ENCODE results near the gene PEPD. TPM values are rescaled to one million over a fixed set of nuclear protein-coding genes. Genes with fewer than 3 reads are reported as not detected.

The PEPD gene
- total and polyA plus RNA-seq, 2 donors (not counting 3 experiments of a cell fraction or from before 2014, with no cell fraction given) = 73.7 to 126 TPM

GRCh38 chr19:33554821-33555220 lies 33.2 kb upstream of the PEPD start:
- FAIRE-seq = no peak

DNA sequence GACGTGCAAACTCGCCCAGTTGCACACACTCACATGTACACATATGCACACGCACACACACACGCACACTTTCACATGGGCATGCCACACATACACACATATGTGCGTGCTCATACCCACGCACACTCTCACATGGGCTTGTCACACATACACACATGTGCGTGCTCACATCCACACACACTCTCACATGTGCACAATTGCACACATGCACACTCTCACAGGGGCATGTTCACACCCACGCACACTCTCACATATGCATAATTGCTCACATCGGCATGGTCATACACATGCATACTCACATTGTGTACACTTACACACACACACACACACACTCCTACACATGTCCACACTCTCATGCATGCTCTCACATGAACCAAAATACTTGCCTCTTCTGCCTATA lies 32.8 kb upstream of the PEPD start:
- CTCF ChIA-PET = no interaction called here
- no peak overlapping the region for H3K27ac ChIP-seq (ENCODE audit: insufficient read depth, low read depth, low read length)

More at GRCh38 chr19:33554821-33555220, 33.2 kb upstream of the PEPD start:
- Histone ChIP-seq H3K9me3 (replicated peaks; ENCODE audit: control insufficient read depth, insufficient read depth, low read length) (no peaks in the 10 kb centered on the region), H3K36me3 (ENCODE audit: control insufficient read depth in 2 of 2, extremely low read depth in 1 of 2, insufficient read depth in 2 of 2, low read length in 2 of 2) (no peaks in the 10 kb centered on the region), H2AFZ (ENCODE audit: low read depth, low read length) (no peak overlapping the region), H3K4me3 (replicated peaks in 1 of 3; ENCODE audit: insufficient read depth in 1 of 3, low read depth in 1 of 3, low read length in 3 of 3) (no peak overlapping the region), H3K4me2 (ENCODE audit: insufficient read depth, low read length) (no peak overlapping the region), H3K27ac (ENCODE audit: insufficient read depth, low read depth, low read length) (no peak overlapping the region), H4K20me1 (replicated peaks; ENCODE audit: control insufficient read depth, extremely low read depth, insufficient read depth, low read length) (no peaks in the 10 kb centered on the region), H3K4me1 (ENCODE audit: control insufficient read depth, extremely low read depth, insufficient read depth, low read length) (no peaks in the 10 kb centered on the region), H3K79me2 (ENCODE audit: control insufficient read depth, insufficient read depth, low read length) (no peaks in the 10 kb centered on the region), H3K27me3 (ENCODE audit: control insufficient read depth in 2 of 2, insufficient read depth in 2 of 2, low read length in 2 of 2) (no peaks in the 10 kb centered on the region), H3K9me1 (replicated peaks; ENCODE audit: control insufficient read depth, extremely low read depth, insufficient read depth, low read length) (no peaks in the 10 kb centered on the region), H3K9ac (replicated peaks; ENCODE audit: extremely low read depth, insufficient read depth, low read length) (no peak overlapping the region)
- ChIA-PET CTCF (no interaction called here), POLR2A (no interaction called here)
- intact Hi-C loops (cut with micrococcal nuclease) (no loop called here), dilution Hi-C loops (cut with MboI; ENCODE audit: extremely low pct_ligation_motif_present, low sequenced_read_pairs) (no loop called here)
- DNase-seq (ENCODE audit: low read depth, low spot score) = no peak
- BruUV-seq (replicated peaks) = no TSS peak
- TF ChIP-seq FOS (IDR thresholded peaks at IDR 0.05; ENCODE audit: borderline replicate concordance, insufficient read depth, low read length) (no peak), POLR2A (IDR thresholded peaks at IDR 0.05; ENCODE audit: low read depth, low read length) (no peak), MAX (IDR thresholded peaks at IDR 0.05; ENCODE audit: insufficient read depth, insufficient read length) (no peak), MYC (IDR thresholded peaks at IDR 0.05; ENCODE audit: low read depth, low read length) (no peak)
- TF ChIP-seq, protein P1, sequence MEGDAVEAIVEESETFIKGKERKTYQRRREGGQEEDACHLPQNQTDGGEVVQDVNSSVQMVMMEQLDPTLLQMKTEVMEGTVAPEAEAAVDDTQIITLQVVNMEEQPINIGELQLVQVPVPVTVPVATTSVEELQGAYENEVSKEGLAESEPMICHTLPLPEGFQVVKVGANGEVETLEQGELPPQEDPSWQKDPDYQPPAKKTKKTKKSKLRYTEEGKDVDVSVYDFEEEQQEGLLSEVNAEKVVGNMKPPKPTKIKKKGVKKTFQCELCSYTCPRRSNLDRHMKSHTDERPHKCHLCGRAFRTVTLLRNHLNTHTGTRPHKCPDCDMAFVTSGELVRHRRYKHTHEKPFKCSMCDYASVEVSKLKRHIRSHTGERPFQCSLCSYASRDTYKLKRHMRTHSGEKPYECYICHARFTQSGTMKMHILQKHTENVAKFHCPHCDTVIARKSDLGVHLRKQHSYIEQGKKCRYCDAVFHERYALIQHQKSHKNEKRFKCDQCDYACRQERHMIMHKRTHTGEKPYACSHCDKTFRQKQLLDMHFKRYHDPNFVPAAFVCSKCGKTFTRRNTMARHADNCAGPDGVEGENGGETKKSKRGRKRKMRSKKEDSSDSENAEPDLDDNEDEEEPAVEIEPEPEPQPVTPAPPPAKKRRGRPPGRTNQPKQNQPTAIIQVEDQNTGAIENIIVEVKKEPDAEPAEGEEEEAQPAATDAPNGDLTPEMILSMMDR (IDR thresholded peaks at IDR 0.05; ENCODE audit: extremely low read depth in 1 of 2, insufficient read depth in 1 of 2, low read depth in 1 of 2, low read length in 2 of 2) = no peak

More for the DNA sequence above, 32.8 kb upstream of the PEPD start:
- dilution Hi-C loops (cut with MboI; ENCODE audit: extremely low pct_ligation_motif_present, low sequenced_read_pairs) (no loop called here), intact Hi-C loops (cut with micrococcal nuclease) (no loop called here)
- Histone ChIP-seq H2AFZ (ENCODE audit: low read depth, low read length) (no peak overlapping the region), H3K4me2 (ENCODE audit: insufficient read depth, low read length) (no peak overlapping the region), H3K79me2 (ENCODE audit: control insufficient read depth, insufficient read depth, low read length) (no peaks in the 10 kb centered on the region), H4K20me1 (replicated peaks; ENCODE audit: control insufficient read depth, extremely low read depth, insufficient read depth, low read length) (no peaks in the 10 kb centered on the region), H3K27me3 (ENCODE audit: control insufficient read depth in 2 of 2, insufficient read depth in 2 of 2, low read length in 2 of 2) (no peaks in the 10 kb centered on the region), H3K4me1 (ENCODE audit: control insufficient read depth, extremely low read depth, insufficient read depth, low read length) (no peaks in the 10 kb centered on the region), H3K36me3 (ENCODE audit: control insufficient read depth in 2 of 2, extremely low read depth in 1 of 2, insufficient read depth in 2 of 2, low read length in 2 of 2) (no peaks in the 10 kb centered on the region), H3K9me1 (replicated peaks; ENCODE audit: control insufficient read depth, extremely low read depth, insufficient read depth, low read length) (no peaks in the 10 kb centered on the region), H3K4me3 (replicated peaks in 1 of 3; ENCODE audit: insufficient read depth in 1 of 3, low read depth in 1 of 3, low read length in 3 of 3) (no peak overlapping the region), H3K9ac (replicated peaks; ENCODE audit: extremely low read depth, insufficient read depth, low read length) (no peak overlapping the region), H3K9me3 (replicated peaks; ENCODE audit: control insufficient read depth, insufficient read depth, low read length) (no peaks in the 10 kb centered on the region)
- DNase-seq (ENCODE audit: low read depth, low spot score) (no peak), FAIRE-seq (no peak)
- TF ChIP-seq MAX (IDR thresholded peaks at IDR 0.05; ENCODE audit: insufficient read depth, insufficient read length) = peak; percentile 16
- TF ChIP-seq FOS (IDR thresholded peaks at IDR 0.05; ENCODE audit: borderline replicate concordance, insufficient read depth, low read length) = no peak
- POLR2A ChIA-PET = no interaction called here
- BruUV-seq (replicated peaks) = no TSS peak
